Fibroblast of lung (primary cell): ENCODE data around the gene DMGDH. TPM values are rescaled to one million over a fixed set of nuclear protein-coding genes. Genes with fewer than 3 reads are reported as not detected.
A peak's percentile ranks its signal among the peaks of the same experiment; 100 is the strongest.
"Not testable (repeated sequence)": the region's sequence is repeated elsewhere in the genome, so short reads cannot be mapped to it uniquely, and the experiment has no call there.

Experiments used
- DNase-seq, 2 donors: peaks; one replicate each; pipeline versions ENCODE4 v3.0.0 to v3.0.0-alpha.2; 2010; ENCODE audit warnings: low read depth in 2 of 2
- H2AFZ ChIP-seq: 2 replicates; pipeline ENCODE4 v1.5.1; 2012; ENCODE audit warnings: low read length, control low read depth, inconsistent platforms
- H3K27ac ChIP-seq: 2 replicates; pipeline ENCODE4 v1.5.1; 2011; ENCODE audit warnings: low read length, control low read depth; ENCODE audit not compliant: insufficient read depth
- H3K27me3 ChIP-seq: 2 replicates; pipeline ENCODE4 v1.5.1; 2011; ENCODE audit warnings: mild to moderate bottlenecking, low read length; ENCODE audit not compliant: control insufficient read depth, insufficient read depth
- H3K36me3 ChIP-seq: 2 replicates; pipeline ENCODE4 v1.5.1; 2011; ENCODE audit warnings: low read length; ENCODE audit not compliant: control insufficient read depth, insufficient read depth
- H3K4me1 ChIP-seq: 2 replicates; pipeline ENCODE4 v1.5.1; 2011; ENCODE audit warnings: low read length; ENCODE audit not compliant: control insufficient read depth, insufficient read depth; ENCODE audit errors: extremely low read depth
- H3K4me2 ChIP-seq: 2 replicates; pipeline ENCODE4 v1.5.1; 2011; ENCODE audit warnings: low read length, control low read depth; ENCODE audit not compliant: insufficient read depth; ENCODE audit errors: extremely low read depth
- H3K4me3 ChIP-seq, 4 experiments: fragments of 200-600 bp in 1 of 4; sonication (generic) in 1 of 4; replicated peaks in 1 of 4; 2 replicates each; pipeline ENCODE4 v1.5.1; 2011 to 2016; ENCODE audit warnings: low read length in 4 of 4, low read depth in 3 of 4, mild to moderate bottlenecking in 3 of 4, control low read depth in 2 of 4, inconsistent platforms in 1 of 4, mixed read lengths in 1 of 4; ENCODE audit not compliant: insufficient read depth in 1 of 4; ENCODE audit errors: control extremely low read depth in 1 of 4
- H3K79me2 ChIP-seq: 2 replicates; pipeline ENCODE4 v1.5.1; 2012; ENCODE audit warnings: mild to moderate bottlenecking, low read length, inconsistent platforms; ENCODE audit not compliant: control insufficient read depth, insufficient read depth
- H3K9ac ChIP-seq: 2 replicates; pipeline ENCODE4 v1.5.1; 2011; ENCODE audit warnings: mild to moderate bottlenecking, low read length, control low read depth; ENCODE audit not compliant: insufficient read depth
- H3K9me3 ChIP-seq: 2 replicates; pipeline ENCODE4 v1.5.1; 2012; ENCODE audit warnings: low read depth, low read length; ENCODE audit not compliant: control insufficient read depth, insufficient read depth
- H4K20me1 ChIP-seq: 2 replicates; pipeline ENCODE4 v1.5.1; 2011; ENCODE audit warnings: low read length; ENCODE audit not compliant: control insufficient read depth, insufficient read depth; ENCODE audit errors: extremely low read depth
- EZH2 ChIP-seq: IDR thresholded peaks from 2 replicates; pipeline ENCODE4 v1.5.1; 2012; ENCODE audit warnings: low read length, control low read depth, mild to moderate bottlenecking; ENCODE audit errors: missing control alignments
- polyA plus RNA-seq, 2 donors: library from polyadenylated mRNA; depleted of rRNA in 1 of 2; stranded (reverse) in 1 of 2; unstranded in 1 of 2; fragments of >200 nt; gene quantifications; 2 replicates each; pipeline ENCODE4 v1.2.1, GENCODE V29; 2011 to 2012; ENCODE audit warnings: missing spikeins in 1 of 2
- total RNA-seq: library from RNA; depleted of rRNA; stranded (reverse); fragments of >200 nt; gene quantifications from 2 replicates; pipeline ENCODE4 v1.2.1, GENCODE V29; 2014
- TF ChIP-seq, protein P1 (sequence below), 2 donors: IDR thresholded peaks in 1 of 2; conservative IDR thresholded peaks in 1 of 2; 1 replicate in 1 of 2; 2 replicates in 1 of 2; pipeline ENCODE4 v1.5.1; 2011 to 2012; ENCODE audit warnings: low read length in 2 of 2, control low read depth in 1 of 2, inconsistent platforms in 1 of 2, low read depth in 1 of 2, mild to moderate bottlenecking in 1 of 2

DMGDH gene
- total and polyA plus RNA-seq, 2 donors (not counting 1 experiment from before 2014, with no cell fraction given) = 0.89 to 7.9 TPM

DNA sequence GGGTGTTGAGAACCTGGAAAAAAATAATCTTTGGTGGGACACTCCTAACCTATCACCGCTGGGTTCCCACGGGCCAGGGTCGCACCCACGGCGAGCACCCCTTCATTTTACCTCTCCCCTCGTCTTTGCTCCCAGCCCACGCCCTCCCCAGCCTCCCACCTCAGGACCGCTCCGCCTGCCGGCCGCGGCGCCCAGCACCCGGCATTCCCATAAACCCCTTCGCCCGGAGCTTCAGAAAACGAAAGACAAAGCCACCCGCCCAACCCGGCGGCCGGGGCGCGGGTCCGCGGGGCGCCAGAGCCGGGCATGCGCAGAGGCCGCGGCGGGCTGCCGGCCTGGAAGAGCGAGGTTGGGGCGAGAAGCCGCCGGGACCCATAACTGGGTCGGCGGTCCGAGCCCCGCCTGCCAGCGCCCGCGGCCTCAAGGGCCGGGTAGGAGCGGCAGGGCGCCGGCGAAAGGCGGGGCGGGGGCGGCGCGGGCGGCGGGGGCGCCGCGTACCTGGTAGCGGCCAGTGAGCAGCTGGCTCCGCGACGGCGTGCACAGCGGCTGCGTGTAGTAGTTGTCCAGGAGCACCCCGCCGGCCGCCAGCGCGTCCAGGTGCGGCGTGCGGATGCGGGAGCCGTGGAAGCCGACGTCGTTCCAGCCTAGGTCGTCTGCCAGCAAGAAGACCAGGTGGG lies 84.9 kb downstream of the DMGDH start:
- Histone ChIP-seq H3K36me3 (no peaks in the 10 kb centered on the region), H3K9me3 (no peaks in the 10 kb centered on the region), H3K9ac (peak overlapping the region; percentile 79), H3K4me2 (peak overlapping the region; percentile 84), H2AFZ (peak overlapping the region; percentile 93), H3K27ac (peak overlapping the region; percentile 84), H3K27me3 (no peaks in the 10 kb centered on the region), H3K79me2 (peaks cover 1% of the 10 kb centered on the region), H3K4me3 (peak overlapping the region; percentile 69 to 91 (median 70)), H3K4me1 (peaks cover 3% of the 10 kb centered on the region), H4K20me1 (no peaks in the 10 kb centered on the region)
- peak; percentile 82 for DNase-seq
- TF ChIP-seq, protein P1, sequence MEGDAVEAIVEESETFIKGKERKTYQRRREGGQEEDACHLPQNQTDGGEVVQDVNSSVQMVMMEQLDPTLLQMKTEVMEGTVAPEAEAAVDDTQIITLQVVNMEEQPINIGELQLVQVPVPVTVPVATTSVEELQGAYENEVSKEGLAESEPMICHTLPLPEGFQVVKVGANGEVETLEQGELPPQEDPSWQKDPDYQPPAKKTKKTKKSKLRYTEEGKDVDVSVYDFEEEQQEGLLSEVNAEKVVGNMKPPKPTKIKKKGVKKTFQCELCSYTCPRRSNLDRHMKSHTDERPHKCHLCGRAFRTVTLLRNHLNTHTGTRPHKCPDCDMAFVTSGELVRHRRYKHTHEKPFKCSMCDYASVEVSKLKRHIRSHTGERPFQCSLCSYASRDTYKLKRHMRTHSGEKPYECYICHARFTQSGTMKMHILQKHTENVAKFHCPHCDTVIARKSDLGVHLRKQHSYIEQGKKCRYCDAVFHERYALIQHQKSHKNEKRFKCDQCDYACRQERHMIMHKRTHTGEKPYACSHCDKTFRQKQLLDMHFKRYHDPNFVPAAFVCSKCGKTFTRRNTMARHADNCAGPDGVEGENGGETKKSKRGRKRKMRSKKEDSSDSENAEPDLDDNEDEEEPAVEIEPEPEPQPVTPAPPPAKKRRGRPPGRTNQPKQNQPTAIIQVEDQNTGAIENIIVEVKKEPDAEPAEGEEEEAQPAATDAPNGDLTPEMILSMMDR (conservative IDR thresholded peaks at IDR 0.05 in 1 of 2, IDR thresholded peaks at IDR 0.05 in 1 of 2; ENCODE audit: low read depth in 1 of 2, low read length in 2 of 2) = peak; percentile 32 to 44
- TF ChIP-seq EZH2 = no peak

DNA sequence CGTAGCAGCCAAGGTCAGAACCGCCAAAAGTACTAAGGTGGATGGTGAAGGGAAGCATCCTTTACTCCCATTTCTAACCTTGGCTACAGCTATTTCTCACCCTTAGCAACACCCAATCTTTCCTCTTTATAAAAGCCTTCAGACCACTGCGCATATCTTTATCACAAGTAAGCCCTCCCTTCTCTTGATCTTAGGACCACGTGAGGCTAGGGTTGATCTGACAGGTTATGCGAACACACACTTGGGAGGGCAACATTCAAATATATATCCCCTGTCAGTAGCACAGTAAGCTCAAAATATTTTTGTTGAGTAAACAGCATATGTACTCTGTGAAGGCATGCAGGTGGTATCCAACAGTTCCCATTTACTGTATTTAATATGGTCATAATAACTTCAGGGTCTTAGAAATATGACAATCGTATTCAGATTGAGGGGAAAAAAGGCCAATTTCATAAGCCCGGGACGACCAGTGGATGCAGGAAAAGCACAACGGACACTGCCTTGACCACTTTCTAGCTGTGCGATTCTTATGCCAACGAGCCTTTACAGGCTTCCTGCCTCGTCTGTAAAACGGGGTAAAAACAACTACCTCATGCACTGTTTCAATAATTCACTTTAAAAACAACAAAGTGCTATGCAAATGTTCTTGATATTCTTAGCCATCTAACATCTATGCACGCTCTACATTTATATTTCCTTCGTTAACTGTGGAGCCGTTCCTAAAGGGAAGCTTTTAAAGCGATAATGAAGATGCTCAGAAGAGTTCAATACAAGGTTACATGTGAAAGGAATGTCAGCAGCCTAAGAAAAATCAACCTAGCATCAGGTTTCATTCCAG lies 85.7 kb downstream of the DMGDH start:
- no peaks in the 10 kb centered on the region for H3K27me3 ChIP-seq
- H3K36me3 ChIP-seq = no peaks in the 10 kb centered on the region
- H3K79me2 ChIP-seq = peaks cover 1% of the 10 kb centered on the region
- H3K9me3 ChIP-seq = no peaks in the 10 kb centered on the region
- H3K9ac ChIP-seq = peak overlapping the region; percentile 79
- peak overlapping the region; percentile 84 for H3K27ac ChIP-seq
- H4K20me1 ChIP-seq = no peaks in the 10 kb centered on the region
- H2AFZ ChIP-seq = peak overlapping the region; percentile 93
- peak overlapping the region; percentile 69 to 91 (median 70) for H3K4me3 ChIP-seq
- DNase-seq = peak in 1 of 2 donors; percentile 26
- TF ChIP-seq, protein P1 (conservative IDR thresholded peaks at IDR 0.05 in 1 of 2, IDR thresholded peaks at IDR 0.05 in 1 of 2; ENCODE audit: low read depth in 1 of 2, low read length in 2 of 2) = no peak
- no peak for TF ChIP-seq EZH2
- H3K4me1 ChIP-seq = peaks cover 3% of the 10 kb centered on the region
- H3K4me2 ChIP-seq = peak overlapping the region; percentile 84

DNA sequence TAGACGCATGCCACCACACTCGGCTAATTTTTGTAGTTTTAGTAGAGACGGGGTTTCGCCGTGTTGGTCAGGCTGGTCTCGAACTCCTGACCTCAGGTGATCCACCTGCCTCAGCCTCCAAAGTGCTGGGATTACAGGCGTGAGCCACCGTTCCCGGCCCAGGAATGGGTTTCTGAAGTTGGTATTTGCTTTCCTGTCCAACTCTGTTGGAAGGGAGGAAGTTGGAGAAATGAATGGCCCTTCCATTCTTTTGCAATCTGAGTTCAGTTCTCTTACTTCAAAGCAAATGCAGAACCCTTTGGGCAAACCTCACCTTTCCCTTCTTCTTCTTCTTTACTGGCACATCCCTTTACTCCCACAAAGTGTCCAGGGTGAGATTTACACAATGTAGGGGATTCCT lies 86.3 kb downstream of the DMGDH start:
- peak overlapping the region in 1 of 4 experiments; percentile 69 for H3K4me3 ChIP-seq
- H3K4me2 ChIP-seq, H3K9me3 ChIP-seq, H2AFZ ChIP-seq, H3K27ac ChIP-seq, DNase-seq, H3K27me3 ChIP-seq, H3K9ac ChIP-seq, H3K36me3 ChIP-seq, H3K4me1 ChIP-seq, H3K79me2 ChIP-seq, H4K20me1 ChIP-seq: not testable (repeated sequence)
